Measurements from ENCODE around the gene KCNA5. TPM values are rescaled to one million over a fixed set of nuclear protein-coding genes. Genes with fewer than 3 reads are reported as not detected.

KCNA5 gene
- total and polyA plus RNA-seq, 2 experiments from 2014 or later = 0.31 to 0.44 TPM

GRCh38 chr12:5070090-5070489, 26.4 kb downstream of the KCNA5 start:
- no peaks in the 10 kb centered on the region for H3K9me2 ChIP-seq (ENCODE audit: insufficient read depth)
- H3K27me3 Mint-ChIP-seq (ENCODE audit: insufficient read depth, low read depth, poor library complexity) = peaks cover 1% of the 10 kb centered on the region

More at GRCh38 chr12:5070090-5070489, 26.4 kb downstream of the KCNA5 start:
- Histone ChIP-seq H3K79me2 (replicated peaks; ENCODE audit: insufficient read depth) (no peaks in the 10 kb centered on the region), H3F3A (replicated peaks; ENCODE audit: low read depth) (no peaks in the 10 kb centered on the region), H2AFZ (0 out of 2 replicates have a peak overlapping the region, but pooled peaks have one; percentile 32), H4K20me1 (replicated peaks; ENCODE audit: insufficient read depth) (no peaks in the 10 kb centered on the region), H3K27ac (ENCODE audit: low read depth) (no peak overlapping the region), H3K4me2 (no peak overlapping the region), H3K4me3 (no peak overlapping the region), H3K36me3 (ENCODE audit: insufficient read depth) (no peaks in the 10 kb centered on the region), H3K27me3 (ENCODE audit: insufficient read depth) (no peaks in the 10 kb centered on the region), H3K4me1 (ENCODE audit: insufficient read depth) (no peaks in the 10 kb centered on the region)
- no peaks in the 10 kb centered on the region for H3K36me3 Mint-ChIP-seq (ENCODE audit: low read depth)
- H3K27ac Mint-ChIP-seq = no peak overlapping the region
- no peak overlapping the region for H3K4me3 Mint-ChIP-seq
- TF ChIP-seq REST (IDR thresholded peaks at IDR 0.05; ENCODE audit: unreplicated experiment) = no peak
- no peak for TF ChIP-seq STAT1 (IDR thresholded peaks at IDR 0.05; ENCODE audit: unreplicated experiment)
- TF ChIP-seq ETS1 (IDR thresholded peaks at IDR 0.05) = no peak
- no peak for TF ChIP-seq ZNF114 (CRISPR knock-in tag; IDR thresholded peaks at IDR 0.05)
- no peak for TF ChIP-seq CTCF (conservative IDR thresholded peaks at IDR 0.05; ENCODE audit: low read depth in 2 of 2)
- TF ChIP-seq EZH2 (IDR thresholded peaks at IDR 0.05; ENCODE audit: low read depth, unreplicated experiment) = no peak
- TF ChIP-seq ZNF462 (CRISPR knock-in tag; IDR thresholded peaks at IDR 0.05) = no peak
- TF ChIP-seq NANOG (IDR thresholded peaks at IDR 0.05; ENCODE audit: borderline replicate concordance) = no peak
- no peak for TF ChIP-seq ZNF331 (CRISPR knock-in tag; IDR thresholded peaks at IDR 0.05; ENCODE audit: low read depth)
- TF ChIP-seq POLR2AphosphoS5 (IDR thresholded peaks at IDR 0.05; ENCODE audit: low read depth) = no peak
- TF ChIP-seq CREB1 (CRISPR knock-in tag; IDR thresholded peaks at IDR 0.05; ENCODE audit: low read depth) = no peak
- TF ChIP-seq EZH2phosphoT487 (IDR thresholded peaks at IDR 0.05; ENCODE audit: unreplicated experiment) = no peak
- H3K4me1 Mint-ChIP-seq = peaks cover 27% of the 10 kb centered on the region
- ATAC-seq (no peak), DNase-seq (ENCODE audit: low spot score) (no peak)
- H3K9me3 Mint-ChIP-seq = no peaks in the 10 kb centered on the region

Data from GM23338 (cell line).